Measurements from ENCODE around the gene LSAMP. TPM values are rescaled to one million over a fixed set of nuclear protein-coding genes. Genes with fewer than 3 reads are reported as not detected.

Gene LSAMP
- total and polyA plus RNA-seq, 2 of the 4 experiments (the other 2 are of a cell fraction): 7.9 to 8.0 TPM

DNA sequence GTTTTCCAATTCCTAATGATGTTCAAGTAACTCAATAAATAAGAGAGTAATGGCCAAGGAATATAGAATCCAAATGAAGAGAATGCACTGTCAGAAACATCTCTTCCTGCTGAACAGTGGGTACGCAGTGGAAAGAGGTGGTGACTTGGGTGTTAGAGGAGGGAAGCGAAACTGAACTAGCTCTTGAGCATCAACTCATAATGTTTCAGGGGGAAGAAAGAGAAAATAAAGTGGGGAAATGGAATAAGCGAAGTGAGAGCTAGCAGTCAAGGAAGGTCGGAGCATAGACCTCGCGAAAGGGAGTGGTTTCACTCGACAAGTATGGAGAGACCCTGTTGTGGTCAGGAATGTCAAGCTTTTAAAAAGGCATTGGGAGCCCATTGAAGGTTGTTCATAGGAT, 512.5 kb downstream of the LSAMP start:
- no peaks in the 10 kb centered on the region for H3K27me3 ChIP-seq (ENCODE audit: control insufficient read depth, insufficient read depth, low read length)
- in situ Hi-C loops (cut with MboI; ENCODE audit: low sequenced_read_pairs) (no loop called here), intact Hi-C loops (cut with micrococcal nuclease) (no loop called here), dilution Hi-C loops (cut with HindIII; ENCODE audit: low sequenced_read_pairs, unreplicated experiment) (no loop called here)
- H4K91ac ChIP-seq (ENCODE audit: insufficient read depth, low read depth, low read length): no peak overlapping the region
- POLR2A ChIA-PET (ENCODE audit: unreplicated experiment): no interaction called here
- H4K8ac ChIP-seq (ENCODE audit: low read depth in 2 of 2, low read length in 2 of 2): no peak overlapping the region
- 98% methylated on average over 6 of the region's 7 CpGs; no CpG with 5 or more reads in 1 of the 2 experiments for WGBS, 2 experiments (ENCODE audit: extremely low coverage in 2 of 2, insufficient read length in 1 of 2)
- H3K4me3 ChIP-seq (ENCODE audit: insufficient read depth, low read depth, low read length): no peak overlapping the region
- H2BK5ac ChIP-seq (ENCODE audit: low read depth, low read length, poor library complexity, severe bottlenecking): no peak overlapping the region
- H3K4me1 ChIP-seq (ENCODE audit: control insufficient read depth, insufficient read depth, low read length): no peaks in the 10 kb centered on the region
- H3K4ac ChIP-seq (ENCODE audit: low read depth, low read length): no peak overlapping the region
- no TSS peak for BruUV-seq (replicated peaks)
- no peaks in the 10 kb centered on the region for H3K79me1 ChIP-seq (ENCODE audit: low read depth in 1 of 2, low read length in 2 of 2)
- no peak for TF ChIP-seq MAFK (IDR thresholded peaks at IDR 0.05; ENCODE audit: low read depth, low read length)
- TF ChIP-seq, protein P1, sequence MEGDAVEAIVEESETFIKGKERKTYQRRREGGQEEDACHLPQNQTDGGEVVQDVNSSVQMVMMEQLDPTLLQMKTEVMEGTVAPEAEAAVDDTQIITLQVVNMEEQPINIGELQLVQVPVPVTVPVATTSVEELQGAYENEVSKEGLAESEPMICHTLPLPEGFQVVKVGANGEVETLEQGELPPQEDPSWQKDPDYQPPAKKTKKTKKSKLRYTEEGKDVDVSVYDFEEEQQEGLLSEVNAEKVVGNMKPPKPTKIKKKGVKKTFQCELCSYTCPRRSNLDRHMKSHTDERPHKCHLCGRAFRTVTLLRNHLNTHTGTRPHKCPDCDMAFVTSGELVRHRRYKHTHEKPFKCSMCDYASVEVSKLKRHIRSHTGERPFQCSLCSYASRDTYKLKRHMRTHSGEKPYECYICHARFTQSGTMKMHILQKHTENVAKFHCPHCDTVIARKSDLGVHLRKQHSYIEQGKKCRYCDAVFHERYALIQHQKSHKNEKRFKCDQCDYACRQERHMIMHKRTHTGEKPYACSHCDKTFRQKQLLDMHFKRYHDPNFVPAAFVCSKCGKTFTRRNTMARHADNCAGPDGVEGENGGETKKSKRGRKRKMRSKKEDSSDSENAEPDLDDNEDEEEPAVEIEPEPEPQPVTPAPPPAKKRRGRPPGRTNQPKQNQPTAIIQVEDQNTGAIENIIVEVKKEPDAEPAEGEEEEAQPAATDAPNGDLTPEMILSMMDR (conservative IDR thresholded peaks at IDR 0.05; ENCODE audit: low read depth, low read length): no peak
- TF ChIP-seq MAZ (IDR thresholded peaks at IDR 0.05; ENCODE audit: borderline replicate concordance, low read depth, low read length): no peak
- no peak for TF ChIP-seq RAD21 (IDR thresholded peaks at IDR 0.05; ENCODE audit: low read length)
- TF ChIP-seq CEBPB (IDR thresholded peaks at IDR 0.05; ENCODE audit: low read depth, low read length): no peak
- TF ChIP-seq, protein P2, sequence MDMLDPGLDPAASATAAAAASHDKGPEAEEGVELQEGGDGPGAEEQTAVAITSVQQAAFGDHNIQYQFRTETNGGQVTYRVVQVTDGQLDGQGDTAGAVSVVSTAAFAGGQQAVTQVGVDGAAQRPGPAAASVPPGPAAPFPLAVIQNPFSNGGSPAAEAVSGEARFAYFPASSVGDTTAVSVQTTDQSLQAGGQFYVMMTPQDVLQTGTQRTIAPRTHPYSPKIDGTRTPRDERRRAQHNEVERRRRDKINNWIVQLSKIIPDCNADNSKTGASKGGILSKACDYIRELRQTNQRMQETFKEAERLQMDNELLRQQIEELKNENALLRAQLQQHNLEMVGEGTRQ (IDR thresholded peaks at IDR 0.05; ENCODE audit: low read depth, low read length): no peak
- no peak for TF ChIP-seq MXI1 (IDR thresholded peaks at IDR 0.05; ENCODE audit: borderline replicate concordance, low read depth, low read length)
- TF ChIP-seq, protein P3, sequence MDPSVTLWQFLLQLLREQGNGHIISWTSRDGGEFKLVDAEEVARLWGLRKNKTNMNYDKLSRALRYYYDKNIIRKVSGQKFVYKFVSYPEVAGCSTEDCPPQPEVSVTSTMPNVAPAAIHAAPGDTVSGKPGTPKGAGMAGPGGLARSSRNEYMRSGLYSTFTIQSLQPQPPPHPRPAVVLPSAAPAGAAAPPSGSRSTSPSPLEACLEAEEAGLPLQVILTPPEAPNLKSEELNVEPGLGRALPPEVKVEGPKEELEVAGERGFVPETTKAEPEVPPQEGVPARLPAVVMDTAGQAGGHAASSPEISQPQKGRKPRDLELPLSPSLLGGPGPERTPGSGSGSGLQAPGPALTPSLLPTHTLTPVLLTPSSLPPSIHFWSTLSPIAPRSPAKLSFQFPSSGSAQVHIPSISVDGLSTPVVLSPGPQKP (IDR thresholded peaks at IDR 0.05; ENCODE audit: borderline replicate concordance, low read depth, low read length): no peak
- no peak for TF ChIP-seq CHD1 (IDR thresholded peaks at IDR 0.05; ENCODE audit: low read depth, low read length)
- no peak for TF ChIP-seq RCOR1 (IDR thresholded peaks at IDR 0.05; ENCODE audit: insufficient replicate concordance, low read length)
- TF ChIP-seq BHLHE40 (IDR thresholded peaks at IDR 0.05; ENCODE audit: low read depth, low read length): no peak
- TF ChIP-seq FOS (IDR thresholded peaks at IDR 0.05; ENCODE audit: low read depth, low read length): no peak
- no peak for TF ChIP-seq NFE2L2 (IDR thresholded peaks at IDR 0.05; ENCODE audit: low read depth, low read length)
- no peak overlapping the region for H3K4me2 ChIP-seq (ENCODE audit: low read depth, low read length)
- H3K36me3 ChIP-seq (ENCODE audit: control insufficient read depth, insufficient read depth, low read length): no peaks in the 10 kb centered on the region
- H4K5ac ChIP-seq (ENCODE audit: low read depth, low read length): no peak overlapping the region
- no peak overlapping the region for H3K56ac ChIP-seq (ENCODE audit: extremely low read depth, insufficient read depth, low read length)
- CTCF ChIA-PET: no interaction called here
- H2BK15ac ChIP-seq (ENCODE audit: low read depth, low read length): no peak overlapping the region
- H3K14ac ChIP-seq (replicated peaks; ENCODE audit: low read depth, low read length): no peak overlapping the region
- H3K27ac ChIP-seq (ENCODE audit: insufficient read depth, low read length): no peak overlapping the region
- H3K23ac ChIP-seq (ENCODE audit: low read depth, low read length): no peak overlapping the region
- no peak overlapping the region for H3K9ac ChIP-seq (ENCODE audit: low read depth, low read length)
- H2BK120ac ChIP-seq (ENCODE audit: low read depth, low read length): no peak overlapping the region
- no peaks in the 10 kb centered on the region for H4K20me1 ChIP-seq (ENCODE audit: insufficient read depth, low read length)
- no peak for DNase-seq
- no peak overlapping the region for H2BK20ac ChIP-seq (ENCODE audit: low read depth, low read length)
- no peak overlapping the region for H2AK9ac ChIP-seq (replicated peaks; ENCODE audit: low read depth, low read length, poor library complexity)
- no peaks in the 10 kb centered on the region for H3K9me1 ChIP-seq (ENCODE audit: insufficient read depth, low read length)
- no peak for ATAC-seq (ENCODE audit: low read depth)
- H2AFZ ChIP-seq (replicated peaks; ENCODE audit: low read length, poor library complexity): no peak overlapping the region
- no peak overlapping the region for H2AK5ac ChIP-seq (ENCODE audit: low read depth, low read length)
- H3K18ac ChIP-seq (ENCODE audit: low read depth, low read length): no peak overlapping the region
- no peaks in the 10 kb centered on the region for H3K9me3 ChIP-seq (ENCODE audit: control insufficient read depth, insufficient read depth, low read length)
